Stimulated activated CD8-positive, alpha-beta memory T cell treated with anti-CD3 and anti-CD28 coated beads, Interleukin-12 subunit alpha, Interleukin-12 subunit beta, amount 100 ng/mL, for 24 hours (primary cell): Measurements from ENCODE around the gene B4GALNT2.
A peak's percentile ranks its signal among the peaks of the same experiment; 100 is the strongest.
"Not testable (repeated sequence)": the region's sequence is repeated elsewhere in the genome, so short reads cannot be mapped to it uniquely, and the experiment has no call there.

Experiments used
- DNase-seq: peaks from one replicate; pipeline ENCODE4 v3.0.0-alpha.2; 2020; ENCODE audit errors: extremely low read depth

B4GALNT2 gene

GRCh38 chr17:49180998-49181635 is 48.5 kb downstream of the B4GALNT2 start:
- DNase-seq: no peak

GRCh38 chr17:49183341-49183740 is 50.8 kb downstream of the B4GALNT2 start:
- no peak for DNase-seq

- DNase-seq: no peak
These were observed 51.2 kb downstream of the B4GALNT2 start for GRCh38 chr17:49183801-49184200.

- not testable (repeated sequence) for DNase-seq
These were observed 52.0 kb downstream of the B4GALNT2 start for GRCh38 chr17:49184522-49184921.

- not testable (repeated sequence) for DNase-seq
These were observed 52.8 kb downstream of the B4GALNT2 start for GRCh38 chr17:49185381-49185780.

- no peak for DNase-seq
These were observed 54.7 kb downstream of the B4GALNT2 start for GRCh38 chr17:49187301-49187700.

GRCh38 chr17:49190932-49191331 is 58.4 kb downstream of the B4GALNT2 start:
- DNase-seq: no peak

- DNase-seq: no peak
These were observed 58.9 kb downstream of the B4GALNT2 start for GRCh38 chr17:49191409-49191916.

GRCh38 chr17:49191917-49192741 is 59.6 kb downstream of the B4GALNT2 start:
- peak; percentile 58 for DNase-seq

GRCh38 chr17:49193513-49194296 is 61.1 kb downstream of the B4GALNT2 start:
- no peak for DNase-seq

GRCh38 chr17:49194297-49194607 is 61.7 kb downstream of the B4GALNT2 start:
- no peak for DNase-seq

GRCh38 chr17:49195751-49196150 is 63.2 kb downstream of the B4GALNT2 start:
- DNase-seq: no peak

GRCh38 chr17:49196520-49196919 is 64.0 kb downstream of the B4GALNT2 start:
- DNase-seq: no peak

- no peak for DNase-seq
These were observed 64.9 kb downstream of the B4GALNT2 start for GRCh38 chr17:49197346-49197998.

GRCh38 chr17:49198211-49198610 is 65.6 kb downstream of the B4GALNT2 start:
- DNase-seq: no peak

- no peak for DNase-seq
These were observed 68.0 kb downstream of the B4GALNT2 start for GRCh38 chr17:49200423-49201083.

- no peak for DNase-seq
These were observed 68.9 kb downstream of the B4GALNT2 start for GRCh38 chr17:49201481-49201927.

- no peak for DNase-seq
These were observed 71.2 kb downstream of the B4GALNT2 start for GRCh38 chr17:49203796-49204195.

- no peak for DNase-seq
These were observed 71.9 kb downstream of the B4GALNT2 start for GRCh38 chr17:49204516-49204915.

GRCh38 chr17:49209061-49209571 is 76.5 kb downstream of the B4GALNT2 start:
- DNase-seq: no peak
